Liver (tissue), 9 donors: Measurements from ENCODE around the gene DPPA3. TPM values are rescaled to one million over a fixed set of nuclear protein-coding genes. Genes with fewer than 3 reads are reported as not detected.
"Not testable (repeated sequence)": the region's sequence is repeated elsewhere in the genome, so short reads cannot be mapped to it uniquely, and the experiment has no call there.

Source experiments
- DNase-seq: peaks from one replicate; pipeline ENCODE4 v3.0.0-alpha.2; 2017; ENCODE audit warnings: low spot score
- H3K27ac ChIP-seq, 2 donors: one replicate each; pipeline ENCODE4 v1.7.0; 2013; ENCODE audit warnings: inconsistent platforms in 2 of 2, low read length in 2 of 2, control low read depth in 1 of 2, low read depth in 1 of 2, mild to moderate bottlenecking in 1 of 2
- H3K27me3 ChIP-seq, 4 donors: one replicate each; pipeline versions ENCODE4 v1.6.1 to v1.7.0; 2013; ENCODE audit warnings: low read length in 3 of 4, inconsistent platforms in 1 of 4, mild to moderate bottlenecking in 1 of 4, moderate library complexity in 1 of 4; ENCODE audit not compliant: control insufficient read depth in 4 of 4, insufficient read depth in 4 of 4
- H3K36me3 ChIP-seq, 4 donors: one replicate each; pipeline versions ENCODE4 v1.6.1 to v1.7.0; 2013; ENCODE audit warnings: low read length in 3 of 4, mild to moderate bottlenecking in 3 of 4, low read depth in 1 of 4, moderate library complexity in 1 of 4; ENCODE audit not compliant: control insufficient read depth in 4 of 4, insufficient read depth in 3 of 4
- H3K4me1 ChIP-seq, 4 donors: one replicate each; pipeline versions ENCODE4 v1.6.1 to v1.7.0; 2013; ENCODE audit warnings: low read length in 3 of 4, mild to moderate bottlenecking in 3 of 4, moderate library complexity in 1 of 4; ENCODE audit not compliant: control insufficient read depth in 4 of 4, insufficient read depth in 4 of 4
- H3K4me3 ChIP-seq, 3 donors: one replicate each; pipeline versions ENCODE4 v1.6.1 to v1.7.0; 2013; ENCODE audit warnings: low read length in 3 of 3, control low read depth in 1 of 3, low read depth in 1 of 3, mild to moderate bottlenecking in 1 of 3
- H3K9ac ChIP-seq, 2 donors: one replicate each; pipeline ENCODE4 v1.7.0; 2013; ENCODE audit warnings: low read length in 2 of 2, mild to moderate bottlenecking in 2 of 2, moderate library complexity in 2 of 2, control low read depth in 1 of 2, low read depth in 1 of 2
- H3K9me3 ChIP-seq, 4 donors: one replicate each; pipeline versions ENCODE4 v1.6.1 to v1.7.0; 2013; ENCODE audit warnings: low read length in 3 of 4; ENCODE audit not compliant: control insufficient read depth in 4 of 4
- EGR1 ChIP-seq, 2 donors: IDR thresholded peaks; 2 replicates each; pipeline ENCODE4 v1.6.1; 2016 to 2018; ENCODE audit warnings: antibody characterized with exemption in 2 of 2, low read depth in 2 of 2
- FOXA1 ChIP-seq: IDR thresholded peaks from 2 replicates; pipeline ENCODE4 v1.6.1; 2016; ENCODE audit warnings: antibody characterized with exemption
- FOXA2 ChIP-seq: IDR thresholded peaks from 2 replicates; pipeline ENCODE4 v1.6.1; 2016; ENCODE audit warnings: antibody characterized with exemption
- GABPA ChIP-seq, 2 donors: IDR thresholded peaks in 1 of 2; conservative IDR thresholded peaks in 1 of 2; 2 replicates each; pipeline ENCODE4 v1.6.1; 2016; ENCODE audit warnings: antibody characterized with exemption in 2 of 2, mild to moderate bottlenecking in 1 of 2, moderate library complexity in 1 of 2
- HNF4A ChIP-seq, 2 donors: conservative IDR thresholded peaks; 2 replicates each; pipeline ENCODE4 v1.6.1; 2016; ENCODE audit warnings: antibody characterized with exemption in 2 of 2, mild to moderate bottlenecking in 2 of 2
- HNF4G ChIP-seq: IDR thresholded peaks from 2 replicates; pipeline ENCODE4 v1.6.1; 2016; ENCODE audit warnings: antibody characterized with exemption
- JUND ChIP-seq, 2 donors: IDR thresholded peaks; 2 replicates each; pipeline ENCODE4 v1.6.1; 2016; ENCODE audit warnings: antibody characterized with exemption in 2 of 2
- MAX ChIP-seq: IDR thresholded peaks from 2 replicates; pipeline ENCODE4 v1.6.1; 2016; ENCODE audit warnings: antibody characterized with exemption
- RAD21 ChIP-seq, 2 donors: IDR thresholded peaks; 2 replicates each; pipeline ENCODE4 v1.6.1; 2016; ENCODE audit warnings: antibody characterized with exemption in 2 of 2, mild to moderate bottlenecking in 2 of 2
- RXRA ChIP-seq, 2 donors: IDR thresholded peaks; 2 replicates each; pipeline ENCODE4 v1.6.1; 2017 to 2018; ENCODE audit warnings: antibody characterized with exemption in 2 of 2, mild to moderate bottlenecking in 1 of 2
- SP1 ChIP-seq: IDR thresholded peaks from 2 replicates; pipeline ENCODE4 v1.6.1; 2018; ENCODE audit warnings: antibody characterized with exemption, mild to moderate bottlenecking
- TAF1 ChIP-seq: conservative IDR thresholded peaks from 2 replicates; pipeline ENCODE4 v1.6.1; 2016; ENCODE audit warnings: antibody characterized with exemption, mild to moderate bottlenecking
- YY1 ChIP-seq: IDR thresholded peaks from 2 replicates; pipeline ENCODE4 v1.6.1; 2016; ENCODE audit warnings: antibody characterized with exemption, mild to moderate bottlenecking
- ZBTB33 ChIP-seq: IDR thresholded peaks from 2 replicates; pipeline ENCODE4 v1.6.1; 2016; ENCODE audit warnings: antibody characterized with exemption
- WGBS: extraction: QIAGEN DNeasy Blood & Tissue Kit; methylation state at CpG from one replicate; pipeline ENCODE4 v1.1.7; 2013; 5-methylcytosine and 5-hydroxymethylcytosine counted together
- polyA plus RNA-seq, 2 donors: library from polyadenylated mRNA; stranded (reverse) in 1 of 2; unstranded in 1 of 2; fragments of 200-250 nt in 1 of 2; fragments of >200 nt in 1 of 2; fragmentation: Nextera tagmentation in 1 of 2; extraction: Ambion mirVana in 1 of 2; gene quantifications; one replicate each; pipeline versions ENCODE4 v1.2.1 to v1.2.3, GENCODE V29; 2013 to 2015
- total RNA-seq, 2 donors: library from RNA; depleted of rRNA; stranded (reverse); fragments of >200 nt; gene quantifications; one replicate each; pipeline ENCODE4 v1.2.3, GENCODE V29; 2014
- TF ChIP-seq, protein P1 (sequence below): fragments of 150-350 bp; IDR thresholded peaks from 2 replicates; pipeline ENCODE4 v1.5.1; 2017; ENCODE audit warnings: improper control_type of control experiment, low read depth, low read length; ENCODE audit not compliant: missing input control
- TF ChIP-seq, protein P2 (sequence below): IDR thresholded peaks from 2 replicates; pipeline ENCODE4 v1.6.1; 2016; ENCODE audit warnings: antibody characterized with exemption
- donor health status: healthy.
- donor health status: healthy.
- donor health status: healthy.
- donor health status: healthy.
- donor health status: healthy.

The DPPA3 gene
- total and polyA plus RNA-seq, 4 donors, result not detected

- not testable (repeated sequence) for H3K27ac ChIP-seq, DNase-seq, H3K4me1 ChIP-seq, H3K36me3 ChIP-seq, H3K9me3 ChIP-seq, H3K9ac ChIP-seq, H3K27me3 ChIP-seq, H3K4me3 ChIP-seq
- WGBS, result 54% methylated on average over 9 of the region's 9 CpGs
- peak; percentile 46 to 64 for TF ChIP-seq RAD21 (IDR thresholded peaks at IDR 0.05)
- TF ChIP-seq, protein P1, sequence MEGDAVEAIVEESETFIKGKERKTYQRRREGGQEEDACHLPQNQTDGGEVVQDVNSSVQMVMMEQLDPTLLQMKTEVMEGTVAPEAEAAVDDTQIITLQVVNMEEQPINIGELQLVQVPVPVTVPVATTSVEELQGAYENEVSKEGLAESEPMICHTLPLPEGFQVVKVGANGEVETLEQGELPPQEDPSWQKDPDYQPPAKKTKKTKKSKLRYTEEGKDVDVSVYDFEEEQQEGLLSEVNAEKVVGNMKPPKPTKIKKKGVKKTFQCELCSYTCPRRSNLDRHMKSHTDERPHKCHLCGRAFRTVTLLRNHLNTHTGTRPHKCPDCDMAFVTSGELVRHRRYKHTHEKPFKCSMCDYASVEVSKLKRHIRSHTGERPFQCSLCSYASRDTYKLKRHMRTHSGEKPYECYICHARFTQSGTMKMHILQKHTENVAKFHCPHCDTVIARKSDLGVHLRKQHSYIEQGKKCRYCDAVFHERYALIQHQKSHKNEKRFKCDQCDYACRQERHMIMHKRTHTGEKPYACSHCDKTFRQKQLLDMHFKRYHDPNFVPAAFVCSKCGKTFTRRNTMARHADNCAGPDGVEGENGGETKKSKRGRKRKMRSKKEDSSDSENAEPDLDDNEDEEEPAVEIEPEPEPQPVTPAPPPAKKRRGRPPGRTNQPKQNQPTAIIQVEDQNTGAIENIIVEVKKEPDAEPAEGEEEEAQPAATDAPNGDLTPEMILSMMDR, result peak; percentile 22
These were observed 33.8 kb upstream of the DPPA3 start for GRCh38 chr12:7677432-7677888.

DNA sequence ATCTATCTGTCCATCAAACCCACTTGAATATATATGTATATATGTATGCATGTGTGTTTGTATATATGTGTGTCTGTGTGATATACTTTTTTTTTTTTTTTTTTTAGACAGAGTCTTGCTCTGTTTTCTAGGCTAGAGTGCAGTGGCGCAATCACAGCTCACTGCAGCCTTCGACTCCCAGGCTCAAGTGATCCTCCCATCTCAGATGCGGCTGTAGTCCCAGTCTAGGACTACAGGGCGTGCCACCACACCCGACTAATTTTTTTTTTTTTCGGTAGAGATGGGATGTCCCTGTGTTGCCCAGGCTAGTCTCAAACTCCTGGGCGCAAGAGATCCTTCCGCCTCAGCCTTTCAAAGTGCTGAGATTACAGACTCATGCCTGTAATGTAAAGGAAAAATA lies 32.5 kb upstream of the DPPA3 start:
- TF ChIP-seq JUND (IDR thresholded peaks at IDR 0.05) (no peak), GABPA (IDR thresholded peaks at IDR 0.05 in 1 of 2, conservative IDR thresholded peaks at IDR 0.05 in 1 of 2) (no peak), FOXA2 (no peak), EGR1 (IDR thresholded peaks at IDR 0.05; ENCODE audit: low read depth in 2 of 2) (no peak), FOXA1 (no peak), RXRA (IDR thresholded peaks at IDR 0.05) (no peak)
- TF ChIP-seq, protein P2, sequence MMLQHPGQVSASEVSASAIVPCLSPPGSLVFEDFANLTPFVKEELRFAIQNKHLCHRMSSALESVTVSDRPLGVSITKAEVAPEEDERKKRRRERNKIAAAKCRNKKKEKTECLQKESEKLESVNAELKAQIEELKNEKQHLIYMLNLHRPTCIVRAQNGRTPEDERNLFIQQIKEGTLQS, result no peak
- Histone ChIP-seq H3K9me3 (no peaks in the 10 kb centered on the region), H3K4me1 (no peaks in the 10 kb centered on the region), H3K27ac (no peak overlapping the region), H3K36me3 (no peaks in the 10 kb centered on the region), H3K4me3 (no peak overlapping the region), H3K9ac (no peak overlapping the region), H3K27me3 (no peaks in the 10 kb centered on the region)
- WGBS, result 73% methylated on average over 8 of the region's 8 CpGs
- no peak for DNase-seq

- DNase-seq, result no peak
- TF ChIP-seq GABPA (IDR thresholded peaks at IDR 0.05 in 1 of 2, conservative IDR thresholded peaks at IDR 0.05 in 1 of 2) (no peak), EGR1 (IDR thresholded peaks at IDR 0.05; ENCODE audit: low read depth in 2 of 2) (no peak), FOXA1 (no peak), JUND (IDR thresholded peaks at IDR 0.05) (no peak), ZBTB33 (no peak), MAX (no peak), YY1 (no peak), SP1 (no peak), HNF4G (no peak), TAF1 (no peak), HNF4A (conservative IDR thresholded peaks at IDR 0.05) (no peak)
- TF ChIP-seq, protein P2, result no peak
These were observed 31.8 kb upstream of the DPPA3 start for GRCh38 chr12:7679251-7680045.

More at GRCh38 chr12:7679251-7680045, 31.8 kb upstream of the DPPA3 start:
- no peaks in the 10 kb centered on the region for H3K9me3 ChIP-seq
- 65% methylated on average over 9 of the region's 9 CpGs for WGBS
- no peaks in the 10 kb centered on the region for H3K27me3 ChIP-seq
- no peak overlapping the region for H3K27ac ChIP-seq
- no peaks in the 10 kb centered on the region for H3K36me3 ChIP-seq
- no peak overlapping the region for H3K4me3 ChIP-seq
- no peaks in the 10 kb centered on the region for H3K4me1 ChIP-seq
- no peak overlapping the region for H3K9ac ChIP-seq
